ENCODE measurements around the gene SUSD3. TPM values are rescaled to one million over a fixed set of nuclear protein-coding genes. Genes with fewer than 3 reads are reported as not detected.
"Not testable (repeated sequence)": the region's sequence is repeated elsewhere in the genome, so short reads cannot be mapped to it uniquely, and the experiment has no call there.

SUSD3 gene
- total RNA-seq, 3 donors from 2014 or later: 1.3 to 52.4 (median 45.9) TPM

DNA sequence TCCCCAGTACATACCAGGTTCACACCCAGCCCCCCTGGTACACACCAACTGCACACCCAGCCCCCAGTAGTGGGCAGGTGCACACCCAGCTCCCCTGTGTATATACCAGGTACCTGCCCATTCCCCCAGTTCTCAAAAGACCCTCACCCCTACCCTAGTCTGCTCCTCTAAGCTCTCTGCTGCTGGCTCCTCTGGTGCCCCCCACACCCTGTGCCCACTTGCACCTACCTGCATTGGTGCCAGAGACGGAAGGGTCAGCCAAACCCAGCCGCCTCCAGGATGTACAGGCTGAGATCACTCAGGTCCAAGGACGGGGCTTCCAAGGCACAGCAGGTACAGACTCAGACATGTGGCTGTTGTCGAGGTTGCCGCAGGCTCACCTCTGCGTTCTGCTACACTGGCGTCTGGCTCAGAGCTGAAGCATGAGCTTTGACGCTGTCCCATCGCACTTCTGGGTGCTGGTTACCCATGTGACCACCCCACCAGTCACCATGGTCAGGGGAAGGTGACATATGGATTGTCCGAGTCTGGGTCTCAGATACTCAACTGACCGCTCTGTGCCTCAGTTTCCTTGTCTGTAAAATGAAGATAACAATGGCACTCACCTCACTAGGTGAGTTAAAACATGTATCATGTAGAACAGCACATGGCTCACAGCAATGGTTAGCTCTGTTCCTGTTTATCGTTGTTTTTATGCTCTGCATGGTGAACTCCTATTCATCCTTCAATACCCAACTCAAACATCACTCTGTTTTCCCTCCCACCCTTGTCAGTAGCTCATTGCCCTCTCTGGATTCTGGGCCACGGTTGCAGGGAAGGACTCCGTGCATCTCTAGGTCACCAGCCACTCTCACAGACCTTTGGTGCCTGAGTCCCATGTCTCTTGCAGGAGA lies 45.3 kb upstream of the SUSD3 start:
- no peak overlapping the region for H3K27ac ChIP-seq
- DNase-seq (ENCODE audit: low spot score in 2 of 2): no peak
- intact Hi-C loops (cut with DNase I; ENCODE audit: low total_unique reads): no loop called here

DNA sequence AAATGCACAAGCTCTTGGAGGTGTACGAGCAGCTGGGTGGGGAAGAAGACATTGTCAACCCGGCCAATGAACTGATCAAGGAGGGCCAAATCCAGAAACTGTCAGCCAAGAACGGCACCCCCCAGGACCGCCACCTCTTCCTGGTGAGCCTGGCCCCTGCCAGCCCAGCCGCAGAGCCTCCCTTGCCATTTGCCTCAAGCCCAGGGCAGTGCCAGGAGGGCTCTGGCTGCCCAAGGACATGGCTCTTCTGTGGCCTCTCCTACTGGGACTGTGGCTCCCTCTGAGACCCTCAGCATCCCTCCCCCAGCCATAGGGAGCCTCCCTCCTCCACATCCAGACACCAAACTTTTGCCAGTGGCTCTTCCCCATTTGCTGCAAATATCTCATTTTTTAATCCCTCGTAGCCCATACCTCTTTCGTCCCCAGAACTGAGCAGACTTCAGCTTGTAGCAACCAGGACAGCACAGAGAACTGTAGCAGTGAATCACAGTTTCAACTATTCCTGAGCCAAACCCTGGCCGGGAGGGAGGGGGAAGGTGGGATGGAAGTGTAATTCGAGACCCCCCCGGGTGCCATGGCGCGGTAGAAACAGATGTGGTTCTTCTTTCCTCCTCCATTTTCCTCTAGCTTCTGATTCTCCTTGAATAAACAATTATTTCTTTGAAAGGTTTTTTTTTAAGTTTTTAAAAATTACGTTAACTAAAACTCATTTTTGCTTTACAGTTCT lies 44.5 kb upstream of the SUSD3 start:
- Histone ChIP-seq H3K4me3 (no peak overlapping the region), H3K27me3 (no peaks in the 10 kb centered on the region), H3K9me3 (no peaks in the 10 kb centered on the region), H3K4me1 (no peaks in the 10 kb centered on the region), H3K36me3 (no peaks in the 10 kb centered on the region), H3K27ac (no peak overlapping the region)
- DNase-seq (ENCODE audit: low spot score in 2 of 2): no peak
- no peak for TF ChIP-seq POLR2AphosphoS5 (IDR thresholded peaks at IDR 0.05)
- TF ChIP-seq POLR2A (IDR thresholded peaks at IDR 0.05): no peak
- TF ChIP-seq, protein P1, sequence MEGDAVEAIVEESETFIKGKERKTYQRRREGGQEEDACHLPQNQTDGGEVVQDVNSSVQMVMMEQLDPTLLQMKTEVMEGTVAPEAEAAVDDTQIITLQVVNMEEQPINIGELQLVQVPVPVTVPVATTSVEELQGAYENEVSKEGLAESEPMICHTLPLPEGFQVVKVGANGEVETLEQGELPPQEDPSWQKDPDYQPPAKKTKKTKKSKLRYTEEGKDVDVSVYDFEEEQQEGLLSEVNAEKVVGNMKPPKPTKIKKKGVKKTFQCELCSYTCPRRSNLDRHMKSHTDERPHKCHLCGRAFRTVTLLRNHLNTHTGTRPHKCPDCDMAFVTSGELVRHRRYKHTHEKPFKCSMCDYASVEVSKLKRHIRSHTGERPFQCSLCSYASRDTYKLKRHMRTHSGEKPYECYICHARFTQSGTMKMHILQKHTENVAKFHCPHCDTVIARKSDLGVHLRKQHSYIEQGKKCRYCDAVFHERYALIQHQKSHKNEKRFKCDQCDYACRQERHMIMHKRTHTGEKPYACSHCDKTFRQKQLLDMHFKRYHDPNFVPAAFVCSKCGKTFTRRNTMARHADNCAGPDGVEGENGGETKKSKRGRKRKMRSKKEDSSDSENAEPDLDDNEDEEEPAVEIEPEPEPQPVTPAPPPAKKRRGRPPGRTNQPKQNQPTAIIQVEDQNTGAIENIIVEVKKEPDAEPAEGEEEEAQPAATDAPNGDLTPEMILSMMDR (IDR thresholded peaks at IDR 0.05): no peak
- intact Hi-C loops (cut with DNase I; ENCODE audit: low total_unique reads): no loop called here

More for the DNA sequence above, 45.3 kb upstream of the SUSD3 start:
- Histone ChIP-seq H3K4me3 (no peak overlapping the region), H3K36me3 (no peaks in the 10 kb centered on the region), H3K27me3 (no peaks in the 10 kb centered on the region), H3K4me1 (no peaks in the 10 kb centered on the region), H3K9me3 (no peaks in the 10 kb centered on the region)
- TF ChIP-seq POLR2A (IDR thresholded peaks at IDR 0.05) (no peak), POLR2AphosphoS5 (IDR thresholded peaks at IDR 0.05) (no peak)
- TF ChIP-seq, protein P1 (IDR thresholded peaks at IDR 0.05): no peak

DNA sequence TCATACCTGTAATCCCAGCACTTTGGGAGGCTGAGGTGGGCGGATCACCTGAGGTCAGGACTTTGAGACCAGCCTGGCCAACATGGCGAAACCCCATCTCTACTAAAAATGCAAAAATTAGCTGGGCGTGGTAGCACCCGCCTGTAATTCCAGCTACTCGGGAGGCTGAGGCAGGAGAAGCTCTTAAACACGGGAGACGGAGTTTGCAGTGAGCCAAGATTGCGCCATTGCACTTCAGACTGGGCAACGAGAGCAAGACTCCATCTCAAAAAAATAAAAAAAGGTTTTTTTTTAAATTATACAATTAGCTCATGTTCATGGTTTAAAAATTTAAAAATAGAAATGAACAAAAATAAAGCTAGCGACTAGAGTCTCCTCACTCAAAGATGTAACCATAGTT lies 43.3 kb upstream of the SUSD3 start:
- DNase-seq (ENCODE audit: low spot score in 2 of 2); H3K9me3 ChIP-seq; H3K27me3 ChIP-seq; H3K27ac ChIP-seq; intact Hi-C loops (cut with DNase I; ENCODE audit: low total_unique reads); H3K36me3 ChIP-seq; H3K4me3 ChIP-seq; H3K4me1 ChIP-seq: not testable (repeated sequence)

DNA sequence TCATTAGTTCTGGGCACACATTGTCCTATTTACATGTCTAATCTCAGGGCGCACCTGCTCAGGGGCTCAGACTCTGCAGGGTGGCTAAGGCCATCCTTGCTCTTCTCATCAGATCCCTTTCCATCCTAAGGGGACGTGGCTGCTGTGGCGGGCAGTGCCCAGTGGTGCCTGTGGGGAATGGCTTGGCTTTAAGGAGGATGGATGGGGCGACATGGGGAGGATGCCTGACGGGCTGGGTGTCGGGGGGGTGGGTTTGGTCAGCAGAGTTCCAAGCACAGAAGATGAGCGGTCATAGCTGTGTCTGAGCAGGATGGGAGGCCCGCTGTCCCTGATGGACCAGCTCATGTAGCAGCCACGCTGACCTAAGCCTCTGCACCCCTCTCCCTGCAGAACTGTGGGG lies 40.9 kb upstream of the SUSD3 start:
- no peaks in the 10 kb centered on the region for H3K36me3 ChIP-seq
- intact Hi-C loops (cut with DNase I; ENCODE audit: low total_unique reads): no loop called here
- H3K27me3 ChIP-seq: no peaks in the 10 kb centered on the region

DNA sequence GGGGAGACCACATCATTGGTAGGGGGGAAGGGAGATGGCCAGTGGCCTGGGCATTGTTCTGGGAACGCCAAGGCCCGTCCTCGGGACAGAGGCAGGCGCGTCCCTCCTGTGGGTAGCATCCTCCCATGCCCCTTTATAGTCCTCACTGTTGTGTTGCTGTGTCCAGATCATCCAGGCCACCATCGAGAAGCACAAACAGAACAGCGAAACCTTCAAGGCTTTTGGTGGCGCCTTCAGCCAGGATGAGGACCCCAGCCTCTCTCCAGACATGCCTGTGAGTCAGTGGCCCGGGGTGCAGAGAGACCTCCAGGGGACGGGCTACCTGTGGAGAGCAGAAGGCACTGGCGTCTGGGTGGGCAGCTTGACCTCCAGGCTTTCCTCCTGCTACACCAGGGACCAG lies 38.4 kb upstream of the SUSD3 start:
- no peak overlapping the region for H3K4me3 ChIP-seq
- no peak for DNase-seq (ENCODE audit: low spot score in 2 of 2)
- no peaks in the 10 kb centered on the region for H3K9me3 ChIP-seq
- H3K4me1 ChIP-seq: no peaks in the 10 kb centered on the region
- no peak overlapping the region for H3K27ac ChIP-seq
- TF ChIP-seq POLR2A (IDR thresholded peaks at IDR 0.05) (no peak), POLR2AphosphoS5 (IDR thresholded peaks at IDR 0.05) (no peak)
- TF ChIP-seq, protein P1 (IDR thresholded peaks at IDR 0.05): no peak
- H3K27me3 ChIP-seq: no peaks in the 10 kb centered on the region
- intact Hi-C loops (cut with DNase I; ENCODE audit: low total_unique reads): no loop called here
- no peaks in the 10 kb centered on the region for H3K36me3 ChIP-seq

More for the DNA sequence above, 40.9 kb upstream of the SUSD3 start:
- Histone ChIP-seq H3K27ac (no peak overlapping the region), H3K4me3 (no peak overlapping the region), H3K9me3 (no peaks in the 10 kb centered on the region), H3K4me1 (no peaks in the 10 kb centered on the region)
- DNase-seq (ENCODE audit: low spot score in 2 of 2): no peak
- TF ChIP-seq, protein P1 (IDR thresholded peaks at IDR 0.05): no peak
- no peak for TF ChIP-seq POLR2AphosphoS5 (IDR thresholded peaks at IDR 0.05)
- TF ChIP-seq POLR2A (IDR thresholded peaks at IDR 0.05): no peak

Data from breast epithelium (tissue), 4 donors.